SHP77 treated with DMSO at 0.1 percent for 48 hours (cell line): Measurements from ENCODE around the gene KLK1.

Source experiments
- DNase-seq: peaks from one replicate; lab custom pipeline; 2025; lab: John Stamatoyannopoulos, UW

The KLK1 gene

GRCh38 chr19:50835785-50836542, 12.4 kb upstream of the KLK1 start:
- DNase-seq, result peak; percentile 66

DNA sequence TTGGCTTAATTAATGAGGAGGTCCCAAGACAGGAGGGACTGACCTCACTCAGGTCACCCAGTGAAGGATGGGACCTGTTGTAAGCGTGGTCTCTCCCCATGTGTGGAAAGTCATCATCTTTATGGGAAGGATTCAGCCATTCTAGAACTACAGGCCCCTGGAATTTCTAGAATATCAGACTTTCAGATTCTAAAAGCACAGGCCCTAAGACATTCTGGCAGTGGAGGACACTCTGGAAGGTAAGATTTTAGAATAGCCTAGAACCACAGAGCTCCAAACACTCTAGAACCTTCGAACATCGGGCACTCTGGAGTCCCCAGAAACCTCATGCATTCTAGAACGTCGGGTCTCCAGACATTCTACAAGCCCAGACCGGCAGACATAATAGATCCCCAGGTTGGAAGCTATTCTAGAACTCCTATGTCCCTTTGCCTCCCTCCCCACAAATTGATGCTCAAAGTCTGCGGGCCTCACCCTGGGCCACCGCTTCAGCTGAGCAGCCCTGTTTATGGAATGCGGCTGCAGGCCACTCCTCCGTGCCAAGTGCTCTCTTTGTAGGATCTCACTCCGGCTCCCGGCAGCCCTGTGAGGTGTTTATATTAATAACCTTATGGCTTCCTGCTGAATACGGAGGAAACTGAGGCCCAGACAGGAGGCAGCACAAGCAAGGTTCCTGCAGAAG, 11.7 kb upstream of the KLK1 start:
- DNase-seq, result no peak

DNA sequence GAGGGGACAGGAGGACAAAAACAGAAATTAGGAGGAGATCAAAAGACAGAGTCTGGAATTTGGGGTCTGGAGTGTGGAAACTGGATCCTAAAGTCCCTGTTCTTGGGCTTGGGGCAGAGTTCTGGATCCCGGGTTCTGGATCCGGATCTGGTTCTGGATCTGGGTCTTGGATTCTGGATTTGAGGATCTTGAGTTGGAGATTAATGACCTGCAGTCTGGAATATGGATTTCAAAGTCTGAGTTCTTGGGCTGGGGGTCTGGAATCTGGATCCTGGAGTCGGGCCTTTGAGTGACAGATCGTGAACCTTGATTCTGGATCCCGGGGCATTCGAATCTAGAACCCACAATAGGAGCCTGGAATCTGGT, 10.2 kb upstream of the KLK1 start:
- DNase-seq, result no peak

DNA sequence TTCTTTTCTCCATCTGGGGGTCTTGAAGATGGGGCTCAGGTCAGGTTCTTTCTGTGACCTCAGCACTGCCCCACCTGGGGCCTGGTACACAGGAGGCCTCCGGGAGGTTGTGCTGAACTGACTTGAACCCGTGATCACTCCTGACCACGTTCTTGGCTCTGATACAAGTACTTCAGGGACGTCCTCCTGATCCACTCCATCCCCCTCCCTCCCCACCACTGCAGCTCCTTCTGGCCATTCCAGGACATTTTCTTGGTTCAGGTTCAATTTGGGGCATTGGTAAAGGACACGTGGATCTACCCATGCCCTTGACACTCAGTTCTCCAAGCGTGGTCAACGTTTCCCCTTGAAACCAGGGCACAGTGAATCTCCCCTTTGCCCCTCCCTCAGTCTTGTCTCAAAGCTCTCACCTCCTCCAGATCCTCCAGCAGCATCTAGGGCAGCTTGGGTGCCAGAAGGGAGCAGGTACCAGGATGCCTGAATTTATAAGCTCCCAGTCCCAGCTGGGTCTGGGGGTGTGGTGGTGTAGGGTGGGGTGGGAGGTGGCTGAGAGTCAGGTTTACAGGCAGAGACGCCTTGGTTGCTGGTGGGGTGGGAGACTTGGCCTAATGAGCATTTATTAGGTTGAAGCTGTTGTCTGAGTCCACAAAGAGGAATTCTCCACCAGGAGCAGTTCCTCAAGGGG, 9.7 kb upstream of the KLK1 start, which contains the start of gene KLK15:
Gene KLK15, minus strand, starts transcription at position 458 of the 685 bp plus-strand sequence. CDS start 2,082 bp downstream, outside the sequence.
- DNase-seq, result no peak

DNA sequence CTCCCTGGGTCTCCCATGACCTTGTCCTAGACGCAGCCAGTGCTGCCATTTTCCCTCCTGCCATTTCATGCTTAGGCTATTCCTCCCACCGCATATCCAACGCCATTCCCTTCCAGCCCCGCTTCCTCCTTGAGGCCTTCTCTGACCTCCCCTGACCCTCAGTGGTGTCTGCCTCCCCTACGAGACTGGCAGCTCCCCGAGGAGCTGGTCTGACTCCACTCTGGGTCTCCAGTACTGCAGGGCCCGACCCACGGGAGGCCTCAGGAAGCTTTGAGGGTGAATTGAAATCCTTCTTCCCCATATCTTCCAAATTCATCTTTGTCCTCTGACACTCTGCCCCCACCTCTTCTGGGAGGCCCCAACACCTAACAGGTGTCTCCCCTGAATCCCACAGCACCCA, 9.1 kb upstream of the KLK1 start:
- no peak for DNase-seq

DNA sequence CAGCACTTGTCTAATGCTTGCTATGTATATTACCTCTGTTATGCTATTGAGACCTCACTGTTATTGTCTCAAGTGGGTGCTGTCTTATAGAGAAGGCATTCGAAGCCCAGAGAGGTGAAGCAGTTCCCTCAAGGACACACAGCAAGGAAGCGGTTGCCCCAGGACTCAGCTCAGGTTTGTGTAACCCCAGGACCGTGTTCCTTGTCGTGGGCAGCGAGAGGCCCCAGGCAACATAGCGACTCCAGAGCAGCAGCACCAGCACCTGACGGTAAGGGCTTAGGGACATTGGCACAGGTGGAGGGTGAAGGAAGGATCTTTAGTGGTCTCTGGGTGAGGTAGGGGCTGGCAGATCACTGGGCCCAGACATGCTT, 7.4 kb upstream of the KLK1 start:
- DNase-seq, result no peak

DNA sequence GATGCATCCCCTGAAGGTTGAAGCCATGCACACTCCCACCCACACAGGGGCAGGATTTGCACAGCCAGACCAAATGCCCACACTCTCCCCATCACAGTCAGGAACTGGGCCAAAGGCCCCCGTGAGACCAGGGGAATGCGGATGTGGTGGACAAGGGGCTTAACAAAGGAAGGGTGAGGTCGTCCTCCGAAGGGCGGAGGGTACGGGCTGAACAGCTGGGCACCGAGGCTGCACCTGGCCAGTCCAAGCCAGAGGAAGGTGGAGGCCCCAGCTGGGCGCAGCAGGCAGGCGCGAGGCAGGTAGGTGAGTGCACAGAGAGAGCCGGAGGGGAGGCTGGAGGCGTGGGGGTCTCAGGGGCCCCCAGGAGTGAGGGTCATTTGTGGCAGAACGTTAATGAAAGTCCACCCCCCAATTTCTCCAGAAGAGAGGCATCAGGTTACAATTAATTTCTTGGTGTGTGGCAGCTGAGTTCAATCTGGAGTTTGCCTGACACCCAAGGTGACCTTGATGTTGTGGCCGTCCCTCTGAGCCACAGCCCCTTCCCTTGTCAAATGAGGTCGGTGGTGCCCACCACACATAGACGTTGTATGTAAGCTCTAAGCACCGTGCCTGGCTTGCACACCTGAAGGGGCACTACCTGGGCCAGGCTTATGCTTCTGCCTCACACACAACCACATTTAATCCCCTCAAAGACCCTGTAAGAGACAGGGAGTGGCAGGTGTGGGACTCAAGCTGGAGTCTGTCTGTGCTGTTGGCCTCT, 6.9 kb upstream of the KLK1 start:
- no peak for DNase-seq

GRCh38 chr19:50829801-50830200, 6.2 kb upstream of the KLK1 start:
- no peak for DNase-seq

- no peak for DNase-seq
Observed at GRCh38 chr19:50827476-50827875, 3.9 kb upstream of the KLK1 start.

- DNase-seq, result no peak
Observed at GRCh38 chr19:50826492-50827240, 3.1 kb upstream of the KLK1 start.

DNA sequence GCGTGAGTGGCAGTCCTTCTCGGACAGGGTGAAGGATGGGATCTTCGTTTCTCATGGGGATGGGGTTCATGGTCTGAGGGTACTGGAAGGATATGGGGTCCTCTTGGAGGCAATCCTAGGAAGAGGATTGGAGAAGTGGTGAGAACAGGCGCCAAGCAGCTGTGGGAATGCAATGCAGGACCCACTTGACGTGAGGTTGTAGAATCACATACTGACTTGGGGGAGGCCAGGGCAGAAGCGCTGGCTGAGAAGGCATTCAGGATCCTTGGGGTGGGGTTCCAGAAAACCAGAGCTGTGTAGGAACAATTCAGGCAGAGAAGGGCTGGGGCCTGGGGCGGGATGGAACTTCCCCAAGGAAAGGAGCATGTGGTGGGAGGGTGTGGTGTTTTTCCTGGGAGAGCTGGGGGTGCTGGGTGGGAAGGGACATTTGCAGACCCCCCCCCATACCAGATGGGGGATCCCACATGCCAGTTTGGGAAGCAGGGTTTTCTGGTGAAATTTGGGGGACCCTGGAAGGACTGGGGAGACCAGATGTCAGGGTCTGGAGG, 852 bp downstream of the KLK1 start:
- DNase-seq, result no peak

DNA sequence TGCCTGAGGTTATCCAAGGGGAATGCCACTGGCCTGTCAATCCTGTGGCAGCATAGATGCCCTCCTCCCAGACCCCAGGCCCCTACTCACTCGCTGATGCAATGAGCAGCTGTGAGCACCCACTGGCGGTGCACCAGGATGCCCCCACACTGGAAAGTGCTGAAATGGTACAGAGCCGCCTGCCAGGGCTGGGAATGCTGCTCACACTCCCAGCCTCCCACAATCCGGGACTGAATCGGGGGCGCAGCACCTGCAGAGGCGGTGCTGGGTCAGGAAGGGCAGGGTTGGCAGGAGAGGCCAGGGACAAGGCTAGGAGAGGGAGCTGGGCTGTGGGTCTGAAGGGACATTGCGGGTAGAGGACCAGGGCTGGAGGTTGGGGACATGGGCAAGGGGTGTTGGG, 2.0 kb downstream of the KLK1 start:
- no peak for DNase-seq

GRCh38 chr19:50821248-50821612, 2.4 kb downstream of the KLK1 start:
- no peak for DNase-seq

DNA sequence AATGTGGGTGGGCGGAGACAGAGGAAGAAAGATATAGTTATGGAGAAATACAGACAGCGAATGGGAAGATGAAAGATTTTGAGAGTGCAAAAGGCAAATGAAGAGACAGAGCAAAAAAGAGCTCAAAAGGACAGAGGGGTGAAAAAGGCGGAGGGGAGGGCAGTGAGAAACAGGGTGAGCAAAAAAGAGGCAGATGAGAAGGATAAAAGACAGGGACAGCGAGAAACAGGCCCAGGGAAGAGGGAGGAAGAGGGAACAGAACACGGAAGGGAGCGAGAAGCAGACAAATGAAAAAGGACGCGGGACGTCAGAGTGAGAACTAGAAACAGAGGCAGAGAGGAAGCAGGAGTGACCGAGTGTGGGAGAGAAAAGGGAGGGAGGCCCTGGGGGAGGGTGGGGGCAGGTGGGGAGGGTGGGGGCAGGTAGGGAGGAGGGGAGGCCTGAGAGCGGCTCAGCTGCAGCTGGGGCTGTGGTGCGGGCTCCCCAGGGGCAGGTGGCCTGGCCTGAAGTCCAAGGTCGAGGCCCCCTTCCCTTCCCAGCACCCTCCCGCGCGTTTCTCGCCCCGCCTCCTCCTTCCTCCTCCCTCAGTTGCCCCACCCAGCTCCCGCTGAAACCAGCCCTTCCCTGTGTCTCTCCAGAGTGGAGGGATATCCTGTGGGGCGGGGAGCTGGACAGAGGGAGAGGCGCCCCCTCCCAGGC, 2.9 kb downstream of the KLK1 start:
- no peak for DNase-seq

DNA sequence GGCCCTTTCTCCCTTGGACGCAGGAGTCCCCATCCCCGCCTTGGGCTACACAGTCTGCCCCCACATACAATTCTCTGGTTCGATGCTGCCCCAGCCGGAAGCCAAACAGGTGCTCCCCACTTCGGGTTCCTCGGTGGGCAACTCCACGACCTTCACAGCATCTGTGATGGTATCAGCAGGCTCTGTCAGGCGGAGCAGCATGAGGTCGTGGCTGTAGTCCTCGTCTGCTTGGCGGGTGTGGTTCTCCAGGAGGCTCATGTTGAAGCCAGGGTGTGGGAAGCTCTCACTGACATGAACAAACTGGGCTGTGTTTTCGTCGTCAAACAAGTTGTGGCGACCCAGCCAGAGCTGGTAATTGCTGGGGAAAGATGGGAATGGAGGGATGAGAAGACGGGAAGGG, 3.5 kb downstream of the KLK1 start:
- DNase-seq, result no peak

DNA sequence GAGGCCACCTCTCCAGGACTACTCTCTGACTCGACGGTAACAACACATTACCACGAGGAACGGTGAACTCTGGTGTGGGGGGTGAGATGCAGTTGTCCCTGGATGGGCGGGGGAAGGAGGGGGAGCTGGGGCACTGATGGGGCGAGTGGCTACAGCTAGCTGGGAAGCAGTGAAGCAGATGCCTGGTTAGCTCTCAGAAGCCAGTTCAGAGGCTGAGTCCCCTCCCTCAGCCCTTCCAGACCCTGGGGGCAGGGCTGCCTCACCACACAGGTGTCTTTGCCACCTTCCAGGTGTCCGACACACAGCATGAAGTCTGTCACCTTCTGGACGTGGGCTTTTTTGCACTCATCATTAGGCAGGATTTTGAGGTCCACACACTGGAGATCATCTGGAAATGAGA, 4.0 kb downstream of the KLK1 start:
- DNase-seq, result no peak

DNA sequence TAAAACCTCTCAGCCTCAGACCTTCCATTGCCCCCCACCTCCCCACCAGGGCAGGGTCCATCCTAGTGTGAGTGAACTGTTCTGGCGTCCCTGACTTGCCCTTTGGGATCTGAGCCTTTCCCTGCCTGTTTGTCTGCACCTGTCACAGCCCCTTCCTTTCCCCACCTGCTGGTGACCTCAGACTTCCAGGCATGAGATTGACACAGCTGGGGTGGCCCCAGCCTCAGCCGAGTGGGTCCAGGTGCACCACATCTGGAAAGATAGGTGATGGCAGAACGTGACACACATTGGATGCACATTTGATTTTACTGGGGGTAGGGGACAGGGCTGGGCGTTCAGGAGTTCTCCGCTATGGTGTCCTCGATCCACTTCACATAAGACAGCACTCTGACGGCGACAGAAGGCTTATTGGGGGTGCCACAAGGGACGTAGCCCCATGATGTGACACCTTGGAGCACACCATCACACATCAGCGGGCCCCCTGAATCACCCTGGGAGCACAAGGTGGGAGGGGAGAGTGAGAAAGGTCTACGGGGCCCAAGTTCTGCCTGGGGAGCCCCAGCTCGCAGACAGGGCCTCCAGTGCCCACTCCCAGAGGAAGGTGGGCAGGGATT, 4.6 kb downstream of the KLK1 start:
- DNase-seq, result peak; percentile 30

- DNase-seq, result no peak
Observed at GRCh38 chr19:50817941-50818858, 5.4 kb downstream of the KLK1 start.

DNA sequence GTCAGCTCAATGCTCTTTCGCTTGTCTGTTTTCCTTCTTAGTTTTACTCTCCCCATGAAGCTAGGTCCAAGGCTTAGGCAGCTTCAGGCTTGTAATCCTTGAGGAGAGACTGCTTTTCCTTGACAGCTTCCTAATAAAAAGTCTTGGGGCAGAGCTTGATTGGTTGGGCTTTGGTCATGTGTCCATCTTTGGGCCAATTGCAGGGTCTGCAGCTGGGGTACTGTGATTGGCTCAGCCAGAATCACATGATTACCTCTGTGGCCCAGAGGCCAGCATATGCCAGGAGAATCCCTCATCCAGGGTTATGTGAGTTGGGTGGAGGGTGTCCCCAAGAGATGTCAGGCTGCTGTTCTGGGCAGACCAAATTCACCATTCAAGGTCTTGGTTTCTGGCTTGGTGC, 8.1 kb downstream of the KLK1 start:
- no peak for DNase-seq
